Left lung (tissue), 10 donors: Measurements from ENCODE around the gene SRP72. TPM values are rescaled to one million over a fixed set of nuclear protein-coding genes. Genes with fewer than 3 reads are reported as not detected.
"Not testable (repeated sequence)": the region's sequence is repeated elsewhere in the genome, so short reads cannot be mapped to it uniquely, and the experiment has no call there.

ENCODE experiments used
- ATAC-seq: fragments of 200-7000 bp; cut with Tn5 transposase; one replicate; pipeline ENCODE4 v1.9.1; 2020; ENCODE audit warnings: moderate library complexity
- DNase-seq, 4 donors: peaks; one replicate each; pipeline ENCODE4 v3.0.0-alpha.2; 2013 to 2020
- H3K27ac ChIP-seq, 2 donors: fragments of 200-600 bp; sonication (generic) in 1 of 2; one replicate each; pipeline versions ENCODE4 v1.5.0 to v1.8.0; 2020 to 2021
- H3K27me3 ChIP-seq, 2 donors: fragments of 200-600 bp; sonication (generic) in 1 of 2; one replicate each; pipeline versions ENCODE4 v1.5.0 to v1.8.0; 2020 to 2021
- H3K36me3 ChIP-seq, 2 donors: fragments of 200-600 bp; sonication (generic) in 1 of 2; one replicate each; pipeline versions ENCODE4 v1.5.0 to v1.8.0; 2020 to 2021
- H3K4me1 ChIP-seq, 2 donors: fragments of 200-600 bp; one replicate each; pipeline ENCODE4 v1.8.0; 2021
- H3K4me3 ChIP-seq, 2 donors: fragments of 200-600 bp; sonication (generic) in 1 of 2; one replicate each; pipeline versions ENCODE4 v1.5.0 to v1.8.0; 2020 to 2021; ENCODE audit warnings: mild to moderate bottlenecking in 1 of 2
- H3K9me3 ChIP-seq, 2 donors: fragments of 200-600 bp; sonication (generic) in 1 of 2; one replicate each; pipeline versions ENCODE4 v1.5.0 to v1.8.0; 2020 to 2021
- CTCF ChIP-seq, 2 donors: fragments of 200-600 bp; sonication (generic) in 1 of 2; IDR thresholded peaks; one replicate each; pipeline versions ENCODE4 v1.5.0 to v1.8.0; 2021; ENCODE audit warnings: antibody characterized with exemption in 2 of 2
- intact Hi-C, 2 donors: fragments of 100-400 bp; cut with DNase I; formaldehyde crosslinking; loops; one replicate each; pipeline versions ENCODE4 v1.11.2 to v1.14.2; 2022
- polyA plus RNA-seq, 6 donors: library from polyadenylated mRNA; unstranded; fragments of 120-200 nt; gene quantifications; one replicate each; pipeline ENCODE4 v1.2.1, GENCODE V29; 2013; ENCODE audit not compliant: insufficient read length in 6 of 6
- total RNA-seq, 2 donors: library from RNA; stranded (reverse); fragmentation: NEBNext Ultra II Directional; extraction: Animal tissue kit (Norgen Biotek cat#: 25700); gene quantifications; one replicate each; pipeline ENCODE4 v1.2.1, GENCODE V29; 2021
- donor health status: DM: no; HTN: yes; CAD: no.
- donor health status: DM: no; HTN: no; CAD: no.

The SRP72 gene
- total and polyA plus RNA-seq, 8 donors: 85.3 to 136 (median 116) TPM

- peaks cover 4 to 42% of the 10 kb centered on the region in 2 donors for H3K36me3 ChIP-seq
- ATAC-seq (no peak), DNase-seq (no peak)
- no peaks in the 10 kb centered on the region for H3K9me3 ChIP-seq
- intact Hi-C loops: no loop called here
- no peak overlapping the region for H3K4me3 ChIP-seq
- H3K4me1 ChIP-seq: no peaks in the 10 kb centered on the region
- H3K27me3 ChIP-seq: no peaks in the 10 kb centered on the region
- no peak for TF ChIP-seq CTCF (IDR thresholded peaks at IDR 0.05)
- H3K27ac ChIP-seq: no peak overlapping the region
Measured at GRCh38 chr4:56448301-56448700, 19.1 kb upstream of the SRP72 start.

GRCh38 chr4:56449475-56449874, 17.9 kb upstream of the SRP72 start:
- H3K27ac ChIP-seq, H3K4me3 ChIP-seq, H3K9me3 ChIP-seq, ATAC-seq, intact Hi-C loops, H3K27me3 ChIP-seq, DNase-seq, H3K4me1 ChIP-seq: not testable (repeated sequence)
- peaks cover 4 to 45% of the 10 kb centered on the region in 2 donors for H3K36me3 ChIP-seq

- no peak for ATAC-seq
Measured at GRCh38 chr4:56450342-56450741, 17.1 kb upstream of the SRP72 start.

GRCh38 chr4:56460085-56460484, 7.3 kb upstream of the SRP72 start:
- Histone ChIP-seq H3K9me3 (no peaks in the 10 kb centered on the region), H3K27me3 (no peaks in the 10 kb centered on the region), H3K4me1 (peaks cover 0 to 10% of the 10 kb centered on the region in 2 donors), H3K36me3 (peaks cover 0 to 65% of the 10 kb centered on the region in 2 donors), H3K27ac (no peak overlapping the region), H3K4me3 (no peak overlapping the region)
- intact Hi-C loops: no loop called here
- TF ChIP-seq CTCF (IDR thresholded peaks at IDR 0.05): no peak
- DNase-seq: no peak
- no peak for ATAC-seq

More at GRCh38 chr4:56450342-56450741, 17.1 kb upstream of the SRP72 start:
- no peaks in the 10 kb centered on the region for H3K4me1 ChIP-seq
- H3K4me3 ChIP-seq: no peak overlapping the region
- no peak for DNase-seq
- H3K9me3 ChIP-seq: no peaks in the 10 kb centered on the region
- H3K27me3 ChIP-seq: no peaks in the 10 kb centered on the region
- H3K27ac ChIP-seq: no peak overlapping the region
- H3K36me3 ChIP-seq: peaks cover 4 to 53% of the 10 kb centered on the region in 2 donors
- intact Hi-C loops: no loop called here
- no peak for TF ChIP-seq CTCF (IDR thresholded peaks at IDR 0.05)

GRCh38 chr4:56462157-56462556, 5.3 kb upstream of the SRP72 start:
- no peak for DNase-seq
- no peak overlapping the region for H3K4me3 ChIP-seq
- no peaks in the 10 kb centered on the region for H3K9me3 ChIP-seq
- no peak overlapping the region for H3K27ac ChIP-seq
- H3K27me3 ChIP-seq: no peaks in the 10 kb centered on the region
- ATAC-seq: no peak
- peaks cover 0 to 47% of the 10 kb centered on the region in 2 donors for H3K36me3 ChIP-seq
- intact Hi-C loops: no loop called here
- no peak for TF ChIP-seq CTCF (IDR thresholded peaks at IDR 0.05)
- peaks cover 10 to 24% of the 10 kb centered on the region in 2 donors for H3K4me1 ChIP-seq

GRCh38 chr4:56463711-56464110, 3.7 kb upstream of the SRP72 start:
- H3K27ac ChIP-seq: no peak overlapping the region
- ATAC-seq (no peak), DNase-seq (no peak)
- H3K36me3 ChIP-seq: peaks cover 0 to 42% of the 10 kb centered on the region in 2 donors
- H3K9me3 ChIP-seq: no peaks in the 10 kb centered on the region
- H3K4me3 ChIP-seq: no peak overlapping the region
- peaks cover 15 to 31% of the 10 kb centered on the region in 2 donors for H3K4me1 ChIP-seq
- no peak for TF ChIP-seq CTCF (IDR thresholded peaks at IDR 0.05)
- no peaks in the 10 kb centered on the region for H3K27me3 ChIP-seq
- intact Hi-C loops: no loop called here
